OCI-LY3 (cell line): Measurements from ENCODE around the gene AHCYL1.

Experiments
- EZH2phosphoT487 ChIP-seq: fragments of 200-600 bp; shearing (Covaris generic); IDR thresholded peaks from 2 replicates; pipeline ENCODE4 v1.6.1; 2018; ENCODE audit warnings: antibody characterized with exemption, mixed run types, low read depth
- TF ChIP-seq, protein P1 (sequence below): fragments of 200-600, 300-600 bp; sonication (generic); IDR thresholded peaks from 2 replicates; pipeline ENCODE4 v1.5.1; 2014; ENCODE audit warnings: antibody characterized with exemption, low read length, low read depth

DNA sequence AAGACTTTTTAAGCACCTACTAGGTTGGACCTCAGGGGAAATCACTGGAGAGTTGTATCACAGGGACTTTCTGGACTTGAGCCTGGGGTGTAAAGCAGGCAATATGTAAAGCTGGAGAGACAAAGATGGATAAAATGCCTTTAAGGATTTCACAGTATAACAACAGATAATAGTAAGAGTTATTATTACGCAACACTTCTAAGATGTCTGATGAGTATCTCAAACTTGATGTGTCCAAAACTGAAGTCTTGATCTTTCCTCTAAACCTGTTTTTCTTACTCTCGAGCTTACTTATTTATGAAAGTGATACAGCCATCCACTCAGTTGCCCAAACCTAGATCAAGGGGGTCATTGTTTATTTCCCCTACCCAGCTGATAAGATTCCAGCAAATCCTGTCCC, 47.8 kb downstream of the AHCYL1 start:
- TF ChIP-seq, protein P1, sequence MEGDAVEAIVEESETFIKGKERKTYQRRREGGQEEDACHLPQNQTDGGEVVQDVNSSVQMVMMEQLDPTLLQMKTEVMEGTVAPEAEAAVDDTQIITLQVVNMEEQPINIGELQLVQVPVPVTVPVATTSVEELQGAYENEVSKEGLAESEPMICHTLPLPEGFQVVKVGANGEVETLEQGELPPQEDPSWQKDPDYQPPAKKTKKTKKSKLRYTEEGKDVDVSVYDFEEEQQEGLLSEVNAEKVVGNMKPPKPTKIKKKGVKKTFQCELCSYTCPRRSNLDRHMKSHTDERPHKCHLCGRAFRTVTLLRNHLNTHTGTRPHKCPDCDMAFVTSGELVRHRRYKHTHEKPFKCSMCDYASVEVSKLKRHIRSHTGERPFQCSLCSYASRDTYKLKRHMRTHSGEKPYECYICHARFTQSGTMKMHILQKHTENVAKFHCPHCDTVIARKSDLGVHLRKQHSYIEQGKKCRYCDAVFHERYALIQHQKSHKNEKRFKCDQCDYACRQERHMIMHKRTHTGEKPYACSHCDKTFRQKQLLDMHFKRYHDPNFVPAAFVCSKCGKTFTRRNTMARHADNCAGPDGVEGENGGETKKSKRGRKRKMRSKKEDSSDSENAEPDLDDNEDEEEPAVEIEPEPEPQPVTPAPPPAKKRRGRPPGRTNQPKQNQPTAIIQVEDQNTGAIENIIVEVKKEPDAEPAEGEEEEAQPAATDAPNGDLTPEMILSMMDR = no peak
- no peak for TF ChIP-seq EZH2phosphoT487
